RWPE2 (cell line): ENCODE measurements around the gene MRPS2.

Experiments used
- ATAC-seq: fragments of 200-7000 bp; cut with Tn5 transposase; 3 replicates; pipeline ENCODE4 v1.9.1; 2021; ENCODE audit warnings: low read depth
- DNase-seq: peaks from one replicate; pipeline ENCODE4 v3.0.0-alpha.2; 2020; ENCODE audit warnings: low spot score
- H3K27ac ChIP-seq: fragments of 450-650 bp; 2 replicates; pipeline ENCODE4 v1.5.1; 2017; ENCODE audit warnings: mild to moderate bottlenecking; ENCODE audit not compliant: poor library complexity, severe bottlenecking
- H3K27me3 ChIP-seq: fragments of 250-450 bp; sonication (Bioruptor Pico); 2 replicates; pipeline ENCODE4 v1.5.1; 2021; ENCODE audit warnings: mild to moderate bottlenecking, moderate library complexity; ENCODE audit not compliant: insufficient read depth, poor library complexity, severe bottlenecking
- H3K36me3 ChIP-seq: fragments of 250-450 bp; sonication (Bioruptor Pico); 2 replicates; pipeline ENCODE4 v1.5.1; 2020; ENCODE audit warnings: low read depth, mild to moderate bottlenecking, moderate library complexity
- H3K4me1 ChIP-seq: fragments of 250-450 bp; sonication (Bioruptor Pico); 2 replicates; pipeline ENCODE4 v1.5.1; 2021; ENCODE audit warnings: mild to moderate bottlenecking, moderate library complexity; ENCODE audit not compliant: insufficient read depth, poor library complexity, severe bottlenecking
- H3K4me3 ChIP-seq: fragments of 250-450 bp; sonication (Bioruptor Pico); 2 replicates; pipeline ENCODE4 v1.5.1; 2021; ENCODE audit warnings: mild to moderate bottlenecking, moderate library complexity; ENCODE audit not compliant: severe bottlenecking
- H3K9me3 ChIP-seq: fragments of 250-450 bp; sonication (Bioruptor Pico); 2 replicates; pipeline ENCODE4 v1.5.1; 2021; ENCODE audit warnings: mild to moderate bottlenecking, moderate library complexity; ENCODE audit not compliant: severe bottlenecking
- TF ChIP-seq, protein P1 (sequence below): fragments of 450-650 bp; IDR thresholded peaks from one replicate; pipeline ENCODE4 v1.5.1; 2017; ENCODE audit warnings: mild to moderate bottlenecking, moderate library complexity; ENCODE audit not compliant: poor library complexity, severe bottlenecking

MRPS2 gene

DNA sequence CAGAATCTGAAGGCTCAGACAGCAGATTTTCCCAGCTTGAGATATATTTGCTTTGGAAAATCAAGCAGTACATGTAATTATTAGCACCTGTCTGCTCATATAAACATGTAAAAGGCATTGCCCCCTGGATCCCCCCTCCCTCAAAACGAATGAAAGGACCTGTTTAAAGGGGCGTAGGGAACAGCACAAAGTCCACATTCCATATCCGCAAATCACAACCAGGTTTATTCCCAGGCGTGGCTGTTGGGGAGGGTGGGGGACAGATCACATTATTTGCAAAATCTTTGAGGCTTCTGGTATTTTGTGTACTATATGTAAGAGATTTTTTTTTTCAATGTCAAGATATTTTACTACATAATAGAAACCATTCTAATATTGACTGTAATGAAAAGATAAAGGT lies 8.7 kb upstream of the MRPS2 start:
- Histone ChIP-seq H3K27ac (no peak overlapping the region), H3K4me3 (no peak overlapping the region), H3K4me1 (no peaks in the 10 kb centered on the region), H3K9me3 (no peaks in the 10 kb centered on the region), H3K27me3 (no peaks in the 10 kb centered on the region), H3K36me3 (peaks cover 16% of the 10 kb centered on the region)
- DNase-seq = no peak
- TF ChIP-seq, protein P1, sequence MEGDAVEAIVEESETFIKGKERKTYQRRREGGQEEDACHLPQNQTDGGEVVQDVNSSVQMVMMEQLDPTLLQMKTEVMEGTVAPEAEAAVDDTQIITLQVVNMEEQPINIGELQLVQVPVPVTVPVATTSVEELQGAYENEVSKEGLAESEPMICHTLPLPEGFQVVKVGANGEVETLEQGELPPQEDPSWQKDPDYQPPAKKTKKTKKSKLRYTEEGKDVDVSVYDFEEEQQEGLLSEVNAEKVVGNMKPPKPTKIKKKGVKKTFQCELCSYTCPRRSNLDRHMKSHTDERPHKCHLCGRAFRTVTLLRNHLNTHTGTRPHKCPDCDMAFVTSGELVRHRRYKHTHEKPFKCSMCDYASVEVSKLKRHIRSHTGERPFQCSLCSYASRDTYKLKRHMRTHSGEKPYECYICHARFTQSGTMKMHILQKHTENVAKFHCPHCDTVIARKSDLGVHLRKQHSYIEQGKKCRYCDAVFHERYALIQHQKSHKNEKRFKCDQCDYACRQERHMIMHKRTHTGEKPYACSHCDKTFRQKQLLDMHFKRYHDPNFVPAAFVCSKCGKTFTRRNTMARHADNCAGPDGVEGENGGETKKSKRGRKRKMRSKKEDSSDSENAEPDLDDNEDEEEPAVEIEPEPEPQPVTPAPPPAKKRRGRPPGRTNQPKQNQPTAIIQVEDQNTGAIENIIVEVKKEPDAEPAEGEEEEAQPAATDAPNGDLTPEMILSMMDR = no peak
- no peak for ATAC-seq

DNA sequence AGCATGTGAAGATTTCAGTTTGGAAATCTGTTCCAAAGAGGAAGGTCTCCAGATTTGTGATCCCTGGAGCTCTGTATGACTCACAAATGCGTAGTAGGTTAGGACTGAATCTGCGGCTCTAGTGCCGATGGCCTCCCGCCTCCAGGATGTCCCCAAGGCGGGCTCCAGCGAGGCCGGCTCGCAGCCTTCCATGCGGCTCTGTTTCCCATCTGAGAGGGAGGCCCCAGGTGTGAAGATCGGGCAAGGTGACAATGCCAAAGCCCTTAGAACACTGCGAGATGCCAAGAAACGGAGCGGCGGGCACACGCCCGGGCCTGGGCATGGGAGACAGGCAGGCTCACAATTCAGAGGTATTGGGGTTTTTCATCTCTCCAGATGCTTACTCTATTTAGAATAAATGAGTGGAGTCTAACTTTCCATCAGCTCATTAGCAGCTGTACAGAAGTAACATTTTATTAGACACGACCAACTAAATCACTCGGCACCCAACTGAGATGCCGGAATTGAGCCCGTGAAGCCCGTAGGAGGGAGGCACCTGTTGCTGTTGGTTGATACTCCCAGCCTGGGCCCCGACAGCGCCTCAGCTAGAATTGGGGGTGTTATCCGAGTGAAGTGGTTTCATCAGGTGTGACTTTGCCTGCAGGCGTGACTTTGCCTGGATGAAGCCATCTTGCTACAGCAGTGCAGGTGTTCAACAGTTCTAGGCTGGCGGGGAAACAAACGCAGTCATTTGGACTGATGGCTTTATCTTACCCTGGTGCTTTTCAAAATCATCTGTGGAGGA lies 7.4 kb upstream of the MRPS2 start:
- Histone ChIP-seq H3K36me3 (peaks cover 10% of the 10 kb centered on the region), H3K4me1 (no peaks in the 10 kb centered on the region), H3K9me3 (no peaks in the 10 kb centered on the region), H3K27me3 (no peaks in the 10 kb centered on the region), H3K27ac (no peak overlapping the region), H3K4me3 (no peak overlapping the region)
- ATAC-seq = no peak
- peak; percentile 52 for DNase-seq
- TF ChIP-seq, protein P1 = no peak

DNA sequence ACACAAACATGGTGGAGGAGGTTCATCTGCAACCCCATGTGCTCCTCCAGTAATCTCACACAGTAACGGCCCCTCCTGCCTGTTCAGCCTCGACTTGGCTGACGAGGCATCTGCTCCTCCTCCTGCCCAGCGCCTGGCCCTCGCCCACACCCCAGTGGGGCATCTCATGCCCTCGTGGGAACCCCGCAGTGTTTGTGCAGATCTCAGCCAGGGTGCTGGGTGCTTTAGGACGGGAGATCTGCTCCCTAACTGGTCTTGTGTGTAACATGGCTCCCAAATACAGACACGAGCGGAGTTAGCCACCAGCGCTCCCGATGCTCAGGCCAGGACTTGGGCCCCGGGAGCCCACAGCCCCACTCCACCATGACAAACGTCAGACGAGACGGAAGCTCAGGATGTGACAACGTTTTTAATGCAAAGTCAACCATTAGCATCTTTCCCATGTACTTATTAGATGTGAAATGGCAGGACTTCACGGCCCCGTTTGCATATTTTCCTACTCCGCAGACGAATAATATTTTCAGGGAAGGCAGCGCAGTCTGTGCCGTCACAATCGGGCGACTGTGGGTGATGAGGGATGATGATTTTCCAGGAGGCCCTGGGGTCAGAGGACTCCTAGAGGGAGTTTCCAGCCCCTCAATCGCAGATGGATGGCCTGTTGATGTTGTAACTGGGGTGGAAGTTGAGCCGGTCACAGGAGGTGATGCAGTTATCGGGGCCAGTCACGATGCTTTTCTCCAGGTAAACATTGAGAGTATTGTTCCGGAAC lies 5.5 kb upstream of the MRPS2 start:
- Histone ChIP-seq H3K4me3 (no peak overlapping the region), H3K27me3 (no peaks in the 10 kb centered on the region), H3K4me1 (no peaks in the 10 kb centered on the region), H3K9me3 (no peaks in the 10 kb centered on the region), H3K27ac (no peak overlapping the region), H3K36me3 (no peaks in the 10 kb centered on the region)
- TF ChIP-seq, protein P1 = no peak
- ATAC-seq (no peak), DNase-seq (peak; percentile 34)

DNA sequence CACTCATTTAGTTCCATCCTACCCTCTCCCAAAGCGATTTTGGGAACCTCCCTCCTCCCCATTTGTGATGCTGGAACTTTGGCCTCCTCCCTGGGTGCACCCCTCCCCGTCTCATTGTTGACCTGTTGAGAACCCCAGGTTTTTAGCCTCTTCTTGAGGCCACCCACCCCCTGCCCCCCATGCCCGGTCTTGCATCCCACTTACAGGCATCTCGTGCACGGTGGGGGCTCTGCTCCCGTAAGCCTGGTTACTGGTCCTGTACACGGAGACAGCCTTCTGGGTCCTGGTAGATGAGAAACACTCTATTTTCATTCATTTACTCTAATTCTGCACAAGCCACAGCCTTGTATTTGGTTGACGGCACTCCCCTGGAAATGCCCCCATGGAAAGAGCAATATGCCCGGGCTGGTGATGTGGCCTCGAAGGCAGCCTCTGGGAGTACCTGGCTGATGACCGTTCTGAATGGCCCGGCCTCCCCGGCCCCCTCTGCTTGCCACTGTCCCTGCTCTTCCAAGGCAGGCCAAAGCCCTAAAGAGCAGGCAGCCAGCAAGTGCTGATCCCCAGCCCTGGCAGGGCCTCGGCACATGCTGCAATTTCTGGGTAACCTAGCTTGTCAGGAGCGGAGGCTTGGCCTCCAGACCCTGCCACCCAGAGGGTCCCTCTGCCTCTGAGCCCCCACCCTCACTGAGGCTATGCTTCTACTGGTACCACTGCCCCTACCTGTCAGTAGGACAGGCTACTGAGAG lies 1.9 kb upstream of the MRPS2 start:
- Histone ChIP-seq H3K36me3 (peaks cover 14% of the 10 kb centered on the region), H3K4me1 (no peaks in the 10 kb centered on the region), H3K27ac (no peak overlapping the region), H3K9me3 (no peaks in the 10 kb centered on the region), H3K27me3 (no peaks in the 10 kb centered on the region), H3K4me3 (no peak overlapping the region)
- no peak for ATAC-seq
- DNase-seq = peak; percentile 24
- TF ChIP-seq, protein P1 = no peak
